ENCODE measurements around the gene MCHR1. TPM values are rescaled to one million over a fixed set of nuclear protein-coding genes. Genes with fewer than 3 reads are reported as not detected.

MCHR1 gene
- total and polyA plus RNA-seq, 9 of the 15 experiments (the other 6 are each of a cell fraction or from before 2014, with no cell fraction given) = 0.03 to 0.50 TPM; not detected in 7

DNA sequence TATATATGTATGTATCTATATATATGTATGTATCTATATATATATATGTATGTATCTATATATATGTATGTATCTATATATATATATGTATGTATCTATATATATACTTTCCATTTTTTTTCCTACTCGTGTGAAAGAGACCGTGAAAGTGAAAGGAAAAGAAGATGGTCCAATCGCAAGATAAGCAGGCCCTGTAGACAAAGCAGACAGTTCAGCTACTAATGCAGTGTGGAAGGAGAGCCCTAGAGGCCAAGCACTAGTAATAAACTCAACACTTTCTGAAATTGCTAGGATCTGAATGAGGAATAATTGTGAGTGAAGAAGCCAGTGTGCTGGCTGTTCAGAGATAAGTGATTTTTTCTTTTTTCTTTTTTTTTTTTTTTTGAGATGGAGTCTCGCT, 47.2 kb downstream of the MCHR1 start:
- Histone ChIP-seq H3K79me2 (ENCODE audit: control insufficient read depth, insufficient read depth, low read length) (no peaks in the 10 kb centered on the region), H3K4me1 (replicated peaks in 1 of 2; ENCODE audit: control insufficient read depth in 2 of 2, insufficient read depth in 2 of 2, low read length in 2 of 2) (no peaks in the 10 kb centered on the region; a peak in 1 of 5 replicates), H3K27ac (ENCODE audit: extremely low read depth, low read depth, low read length) (no peak overlapping the region), H3K9me3 (replicated peaks; ENCODE audit: control insufficient read depth, insufficient read depth, low read depth, low read length) (no peaks in the 10 kb centered on the region), H3K9ac (ENCODE audit: insufficient read depth in 1 of 2, low read depth in 2 of 2, low read length in 2 of 2) (no peak overlapping the region), H4K20me1 (replicated peaks; ENCODE audit: control insufficient read depth, insufficient read depth, low read length) (no peaks in the 10 kb centered on the region), H2AFZ (ENCODE audit: low read depth, low read length) (no peak overlapping the region), H3K36me3 (ENCODE audit: control insufficient read depth, insufficient read depth, low read length) (no peaks in the 10 kb centered on the region), H3K27me3 (ENCODE audit: control insufficient read depth in 2 of 2, insufficient read depth in 2 of 2, low read length in 2 of 2) (no peaks in the 10 kb centered on the region), H3K4me2 (ENCODE audit: insufficient read depth, low read length) (no peak overlapping the region), H3K4me3 (no peak overlapping the region), H3K9me1 (ENCODE audit: control insufficient read depth, insufficient read depth, low read length) (no peaks in the 10 kb centered on the region)
- no peak for FAIRE-seq
- DNase-seq (ENCODE audit: extremely low read depth in 1 of 4, low spot score in 3 of 4) = no peak
- peak; percentile 51; the same call in 1 of the 3 replicates for ATAC-seq
- intact Hi-C loops (cut with micrococcal nuclease) = no loop called here
- TF ChIP-seq FOXK1 (CRISPR knock-in tag; IDR thresholded peaks at IDR 0.05; ENCODE audit: borderline replicate concordance) (no peak), ZNF384 (IDR thresholded peaks at IDR 0.05; ENCODE audit: low read depth, low read length) (0 out of 2 replicates have a peak, but pooled peaks have one; percentile 14), CREB1 (IDR thresholded peaks at IDR 0.05) (no peak), CREB1 (CRISPR knock-in tag; IDR thresholded peaks at IDR 0.05) (no peak)
- TF ChIP-seq, protein P1, sequence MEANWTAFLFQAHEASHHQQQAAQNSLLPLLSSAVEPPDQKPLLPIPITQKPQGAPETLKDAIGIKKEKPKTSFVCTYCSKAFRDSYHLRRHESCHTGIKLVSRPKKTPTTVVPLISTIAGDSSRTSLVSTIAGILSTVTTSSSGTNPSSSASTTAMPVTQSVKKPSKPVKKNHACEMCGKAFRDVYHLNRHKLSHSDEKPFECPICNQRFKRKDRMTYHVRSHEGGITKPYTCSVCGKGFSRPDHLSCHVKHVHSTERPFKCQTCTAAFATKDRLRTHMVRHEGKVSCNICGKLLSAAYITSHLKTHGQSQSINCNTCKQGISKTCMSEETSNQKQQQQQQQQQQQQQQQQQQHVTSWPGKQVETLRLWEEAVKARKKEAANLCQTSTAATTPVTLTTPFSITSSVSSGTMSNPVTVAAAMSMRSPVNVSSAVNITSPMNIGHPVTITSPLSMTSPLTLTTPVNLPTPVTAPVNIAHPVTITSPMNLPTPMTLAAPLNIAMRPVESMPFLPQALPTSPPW (CRISPR knock-in tag; IDR thresholded peaks at IDR 0.05) = no peak
- 43% methylated on average over 1 of the region's 4 CpGs for WGBS (ENCODE audit: insufficient coverage, low coverage, missing lambda C conversion rate)
- in situ Hi-C loops (cut with MboI) = no loop called here
- ChIA-PET POLR2A (interaction anchor here (0.6 to 1.5 kb wide), 3 partner anchors 10 to 44 kb away, joined by 3 read pairs; no protein-coding TSS in a partner anchor), CTCF (ENCODE audit: low intra/inter-chr PET ratio) (no interaction called here)
- no TSS peak for BruUV-seq (replicated peaks)

Measured in K562 (cell line).